Neural cell (in vitro differentiated cells): Measurements from ENCODE around the gene SLC25A42. TPM values are rescaled to one million over a fixed set of nuclear protein-coding genes. Genes with fewer than 3 reads are reported as not detected.
A peak's percentile ranks its signal among the peaks of the same experiment; 100 is the strongest.
"Not testable (repeated sequence)": the region's sequence is repeated elsewhere in the genome, so short reads cannot be mapped to it uniquely, and the experiment has no call there.

ENCODE experiments used
- H2AFZ ChIP-seq: fragments of 200-600, 300-800 bp; sonication (generic), shearing (Covaris generic); 2 replicates; pipeline ENCODE4 v1.6.0; 2014; ENCODE audit warnings: low read depth, mild to moderate bottlenecking, antibody characterized with exemption, low read length, moderate library complexity
- H3F3A ChIP-seq: fragments of 200-600 bp; shearing (Covaris generic); 2 replicates; pipeline ENCODE4 v1.6.1; 2016; ENCODE audit warnings: mild to moderate bottlenecking, moderate library complexity, mixed read lengths, antibody characterized with exemption, low read length; ENCODE audit not compliant: insufficient read depth, poor library complexity, severe bottlenecking
- H3K27ac ChIP-seq: fragments of 200-600, 300-800 bp; sonication (generic), shearing (Covaris generic); 2 replicates; pipeline ENCODE4 v1.5.1; 2014; ENCODE audit warnings: mild to moderate bottlenecking, low read length, moderate library complexity
- H3K27me3 ChIP-seq: fragments of 300-800, 200-600 bp; sonication (generic), shearing (Covaris generic); 2 replicates; pipeline ENCODE4 v1.6.0; 2014; ENCODE audit warnings: mild to moderate bottlenecking, low read depth, low read length, moderate library complexity; ENCODE audit not compliant: insufficient read depth
- H3K36me3 ChIP-seq: fragments of 300-800, 200-600 bp; sonication (generic), shearing (Covaris generic); 2 replicates; pipeline ENCODE4 v1.5.1; 2014; ENCODE audit warnings: mild to moderate bottlenecking, antibody characterized with exemption, low read length, moderate library complexity; ENCODE audit not compliant: insufficient read depth
- H3K4me2 ChIP-seq: fragments of 300-800, 200-600 bp; sonication (generic), shearing (Covaris generic); 2 replicates; pipeline ENCODE4 v1.6.0; 2014; ENCODE audit warnings: mild to moderate bottlenecking, low read length
- H3K4me3 ChIP-seq: fragments of 300-800, 200-600 bp; sonication (generic), shearing (Covaris generic); 2 replicates; pipeline ENCODE4 v1.5.1; 2014; ENCODE audit warnings: mild to moderate bottlenecking, low read length, moderate library complexity
- H3K79me2 ChIP-seq: fragments of 200-600 bp; shearing (Covaris generic); replicated peaks from 2 replicates; pipeline ENCODE4 v1.6.0; 2014; ENCODE audit warnings: mild to moderate bottlenecking, low read length, moderate library complexity; ENCODE audit not compliant: insufficient read depth
- H3K9ac ChIP-seq: fragments of 300-800, 200-600 bp; sonication (generic), shearing (Covaris generic); 2 replicates; pipeline ENCODE4 v1.6.1; 2016; ENCODE audit warnings: mild to moderate bottlenecking, low read length, mixed read lengths
- H3K9me2 ChIP-seq: fragments of 200-600 bp; shearing (Covaris generic); 2 replicates; pipeline ENCODE4 v1.6.1; 2016; ENCODE audit warnings: mild to moderate bottlenecking, low read length, mixed read lengths; ENCODE audit not compliant: insufficient read depth
- H3K9me3 ChIP-seq: fragments of 200-600, 300-800 bp; sonication (generic), shearing (Covaris generic); 2 replicates; pipeline ENCODE4 v1.6.1; 2016; ENCODE audit warnings: mild to moderate bottlenecking, mixed run types, low read length, moderate library complexity, mixed read lengths
- H4K20me1 ChIP-seq: fragments of 200-600 bp; shearing (Covaris generic); 2 replicates; pipeline ENCODE4 v1.6.1; 2016; ENCODE audit warnings: mild to moderate bottlenecking, mixed run types; ENCODE audit not compliant: insufficient read depth
- CTCF ChIP-seq: fragments of 450-650 bp; IDR thresholded peaks from 2 replicates; pipeline ENCODE4 v1.5.1; 2014; ENCODE audit warnings: antibody characterized with exemption, mild to moderate bottlenecking, moderate library complexity; ENCODE audit not compliant: poor library complexity, severe bottlenecking
- EP300 ChIP-seq: fragments of 450-650 bp; conservative IDR thresholded peaks from 2 replicates; pipeline ENCODE4 v1.6.1; 2014; ENCODE audit warnings: antibody characterized with exemption, mild to moderate bottlenecking, moderate library complexity; ENCODE audit not compliant: poor library complexity, severe bottlenecking
- EZH2 ChIP-seq: fragments of 200-600, 300-800 bp; shearing (Covaris generic), sonication (generic); IDR thresholded peaks from 2 replicates; pipeline ENCODE4 v1.6.1; 2014; ENCODE audit warnings: antibody characterized with exemption, low read length, borderline replicate concordance, mild to moderate bottlenecking; ENCODE audit not compliant: insufficient read depth, poor library complexity, severe bottlenecking
- MXI1 ChIP-seq: fragments of 450-650 bp; conservative IDR thresholded peaks from 2 replicates; pipeline ENCODE4 v1.6.1; 2014; ENCODE audit warnings: antibody characterized with exemption, mild to moderate bottlenecking; ENCODE audit not compliant: poor library complexity, severe bottlenecking
- POLR2AphosphoS5 ChIP-seq: IDR thresholded peaks from 2 replicates; pipeline ENCODE4 v1.6.1; 2012
- RAD21 ChIP-seq: fragments of 450-650 bp; conservative IDR thresholded peaks from 2 replicates; pipeline ENCODE4 v1.6.1; 2014; ENCODE audit warnings: antibody characterized with exemption, mild to moderate bottlenecking, moderate library complexity
- REST ChIP-seq: IDR thresholded peaks from 2 replicates; pipeline ENCODE4 v1.6.1; 2012; ENCODE audit warnings: borderline replicate concordance
- SMC3 ChIP-seq: fragments of 450-650 bp; conservative IDR thresholded peaks from 2 replicates; pipeline ENCODE4 v1.6.1; 2014; ENCODE audit warnings: antibody characterized with exemption, mild to moderate bottlenecking, moderate library complexity; ENCODE audit not compliant: poor library complexity
- TAF1 ChIP-seq: IDR thresholded peaks from 2 replicates; pipeline ENCODE4 v1.6.1; 2012; ENCODE audit warnings: low read depth
- polyA plus RNA-seq: library from polyadenylated mRNA; depleted of rRNA; stranded (reverse); fragments of >200 nt; gene quantifications from 2 replicates; pipeline ENCODE4 v1.2.3, GENCODE V29; 2014

The SLC25A42 gene
- polyA plus RNA-seq, 1 donor from 2014 or later, result 22.7 TPM

- Histone ChIP-seq H2AFZ (no peak overlapping the region), H3K27me3 (no peaks in the 10 kb centered on the region), H3K9me3 (no peaks in the 10 kb centered on the region), H3K9me2 (no peaks in the 10 kb centered on the region), H3K4me2 (no peak overlapping the region), H3K27ac (no peak overlapping the region), H4K20me1 (no peaks in the 10 kb centered on the region), H3K9ac (no peak overlapping the region), H3K79me2 (no peaks in the 10 kb centered on the region), H3K4me3 (no peak overlapping the region), H3K36me3 (no peaks in the 10 kb centered on the region), H3F3A (no peaks in the 10 kb centered on the region)
- no peak for TF ChIP-seq REST
- no peak for TF ChIP-seq EP300
- TF ChIP-seq TAF1, result no peak
- no peak for TF ChIP-seq MXI1
- TF ChIP-seq EZH2, result no peak
- TF ChIP-seq POLR2AphosphoS5, result no peak
- TF ChIP-seq RAD21, result no peak
- no peak for TF ChIP-seq SMC3
- TF ChIP-seq CTCF, result no peak
Measured at GRCh38 chr19:19134687-19135158, 70.9 kb downstream of the SLC25A42 start.

GRCh38 chr19:19135713-19136112 is 71.9 kb downstream of the SLC25A42 start:
- not testable (repeated sequence) for H3K4me3 ChIP-seq, H3K4me2 ChIP-seq, H4K20me1 ChIP-seq, H3K79me2 ChIP-seq, H3K27me3 ChIP-seq, H3K27ac ChIP-seq, H3K36me3 ChIP-seq, H2AFZ ChIP-seq, H3K9ac ChIP-seq, H3F3A ChIP-seq, H3K9me2 ChIP-seq, H3K9me3 ChIP-seq

GRCh38 chr19:19137556-19138108 is 73.8 kb downstream of the SLC25A42 start:
- peak overlapping the region; percentile 51 for H2AFZ ChIP-seq
- TF ChIP-seq CTCF (no peak), REST (no peak), EZH2 (no peak), POLR2AphosphoS5 (no peak), TAF1 (no peak), RAD21 (no peak), EP300 (no peak), SMC3 (no peak), MXI1 (no peak)
- peak overlapping the region; percentile 70 for H3K9ac ChIP-seq
- no peaks in the 10 kb centered on the region for H3F3A ChIP-seq
- H3K4me3 ChIP-seq, result peak overlapping the region; percentile 80
- H3K36me3 ChIP-seq, result no peaks in the 10 kb centered on the region
- no peaks in the 10 kb centered on the region for H3K9me3 ChIP-seq
- H3K27me3 ChIP-seq, result peaks cover 2% of the 10 kb centered on the region
- peak overlapping the region; percentile 99 for H3K4me2 ChIP-seq
- H3K9me2 ChIP-seq, result no peaks in the 10 kb centered on the region
- H3K79me2 ChIP-seq, result no peaks in the 10 kb centered on the region
- no peaks in the 10 kb centered on the region for H4K20me1 ChIP-seq
- no peak overlapping the region for H3K27ac ChIP-seq
